CD14-positive monocyte (primary cell): ENCODE measurements around the gene SLC13A4. TPM values are rescaled to one million over a fixed set of nuclear protein-coding genes. Genes with fewer than 3 reads are reported as not detected.

Experiments used
- DNase-seq, 3 donors: peaks; one replicate each; pipeline ENCODE4 v3.0.0-alpha.2; 2011 to 2022
- H2AFZ ChIP-seq: 2 replicates; pipeline ENCODE4 v1.6.0; 2012; ENCODE audit warnings: mild to moderate bottlenecking, low read depth, low read length, inconsistent platforms; ENCODE audit not compliant: insufficient read depth, poor library complexity, severe bottlenecking
- H3K27ac ChIP-seq, 2 donors: 1 replicate in 1 of 2; 2 replicates in 1 of 2; pipeline ENCODE4 v1.5.1; 2012 to 2013; ENCODE audit warnings: low read length in 2 of 2, control low read depth in 1 of 2, inconsistent platforms in 1 of 2, low read depth in 1 of 2, mild to moderate bottlenecking in 1 of 2
- H3K27me3 ChIP-seq, 2 donors: one replicate each; pipeline versions ENCODE4 v1.6.0 to v1.6.1; 2011 to 2013; ENCODE audit warnings: low read length in 2 of 2; ENCODE audit not compliant: control insufficient read depth in 2 of 2, insufficient read depth in 2 of 2
- H3K36me3 ChIP-seq, 2 donors: replicated peaks in 1 of 2; 1 replicate in 1 of 2; 2 replicates in 1 of 2; pipeline versions ENCODE4 v1.5.1 to v1.6.1; 2012 to 2013; ENCODE audit warnings: low read length in 2 of 2, control low read depth in 1 of 2, inconsistent platforms in 1 of 2, mild to moderate bottlenecking in 1 of 2; ENCODE audit not compliant: insufficient read depth in 2 of 2, control insufficient read depth in 1 of 2
- H3K4me1 ChIP-seq, 2 donors: 1 replicate in 1 of 2; 2 replicates in 1 of 2; pipeline versions ENCODE4 v1.5.1 to v1.6.1; 2012 to 2013; ENCODE audit warnings: low read length in 2 of 2, control low read depth in 1 of 2, inconsistent platforms in 1 of 2, mild to moderate bottlenecking in 1 of 2, moderate library complexity in 1 of 2; ENCODE audit not compliant: insufficient read depth in 2 of 2, control insufficient read depth in 1 of 2
- H3K4me2 ChIP-seq: replicated peaks from 2 replicates; pipeline ENCODE3; 2012; ENCODE audit warnings: low read length, moderate library complexity, mild to moderate bottlenecking; ENCODE audit not compliant: poor library complexity, severe bottlenecking; ENCODE audit errors: extremely low read depth
- H3K4me3 ChIP-seq, 3 experiments: fragments of 200-600 bp in 1 of 3; sonication (generic) in 1 of 3; replicated peaks in 1 of 3; 1 replicate in 2 of 3; 2 replicates in 1 of 3; pipeline ENCODE4 v1.5.1; 2011 to 2013; ENCODE audit warnings: low read length in 3 of 3, mild to moderate bottlenecking in 3 of 3, control low read depth in 2 of 3, low read depth in 2 of 3, inconsistent platforms in 1 of 3, moderate library complexity in 1 of 3
- H3K79me2 ChIP-seq: 2 replicates; pipeline ENCODE4 v1.6.0; 2012; ENCODE audit warnings: mild to moderate bottlenecking, control low read depth, inconsistent platforms, low read length, moderate library complexity; ENCODE audit not compliant: insufficient read depth
- H3K9ac ChIP-seq: 2 replicates; pipeline ENCODE4 v1.6.0; 2017; ENCODE audit warnings: low read length, mild to moderate bottlenecking; ENCODE audit not compliant: insufficient read depth, poor library complexity, severe bottlenecking
- H3K9me3 ChIP-seq, 2 donors: replicated peaks in 1 of 2; 1 replicate in 1 of 2; 2 replicates in 1 of 2; pipeline versions ENCODE4 v1.5.1 to v1.6.1; 2012 to 2013; ENCODE audit warnings: low read length in 2 of 2, control low read depth in 1 of 2; ENCODE audit not compliant: control insufficient read depth in 1 of 2, insufficient read depth in 1 of 2
- H4K20me1 ChIP-seq: 2 replicates; pipeline ENCODE4 v1.6.0; 2012; ENCODE audit warnings: mild to moderate bottlenecking, low read length, control low read depth, moderate library complexity; ENCODE audit not compliant: insufficient read depth
- H3K27ac Mint-ChIP-seq, 7 donors: one replicate each; pipeline ENCODE4 v1.8.0; 2020; ENCODE audit warnings: mild to moderate bottlenecking in 7 of 7, mixed read lengths in 7 of 7, moderate library complexity in 6 of 7, inconsistent platforms in 2 of 7
- H3K27me3 Mint-ChIP-seq, 3 donors: one replicate each; pipeline ENCODE4 v1.8.0; 2021 to 2022; ENCODE audit warnings: low read depth in 3 of 3, mild to moderate bottlenecking in 3 of 3, mixed read lengths in 3 of 3, moderate library complexity in 3 of 3, inconsistent platforms in 1 of 3
- H3K36me3 Mint-ChIP-seq, 2 donors: one replicate each; pipeline ENCODE4 v1.8.0; 2020; ENCODE audit warnings: mixed read lengths in 2 of 2, inconsistent platforms in 1 of 2, mild to moderate bottlenecking in 1 of 2
- H3K4me1 Mint-ChIP-seq: one replicate; pipeline ENCODE4 v1.8.0; 2020; ENCODE audit warnings: mild to moderate bottlenecking, mixed read lengths
- H3K4me3 Mint-ChIP-seq, 2 donors: one replicate each; pipeline ENCODE4 v1.8.0; 2020; ENCODE audit warnings: mild to moderate bottlenecking in 2 of 2, mixed read lengths in 2 of 2, moderate library complexity in 1 of 2
- H3K9me3 Mint-ChIP-seq, 7 donors: one replicate each; pipeline ENCODE4 v1.8.0; 2020 to 2022; ENCODE audit warnings: mixed read lengths in 7 of 7, mild to moderate bottlenecking in 6 of 7, moderate library complexity in 6 of 7, inconsistent platforms in 2 of 7
- WGBS: methylation state at CpG from one replicate; pipeline ENCODE4 v1.1.5; 2013; ENCODE audit warnings: missing lambda C conversion rate; ENCODE audit not compliant: insufficient coverage; 5-methylcytosine and 5-hydroxymethylcytosine counted together
- intact Hi-C, 2 donors: fragments of 100-400 bp; cut with micrococcal nuclease; formaldehyde crosslinking; loops; one replicate each; pipeline versions ENCODE4 v1.15.0 to v1.15.1; 2023
- polyA plus RNA-seq, 3 donors: library from polyadenylated mRNA; depleted of rRNA in 1 of 3; unstranded in 2 of 3; stranded (reverse) in 1 of 3; fragments of 300-500 nt in 2 of 3; fragments of >200 nt in 1 of 3; fragmentation: Illumina TruSeq in 2 of 3; gene quantifications; 1 replicate in 2 of 3; 2 replicates in 1 of 3; pipeline ENCODE4 v1.2.3, GENCODE V29; 2012 to 2021
- TF ChIP-seq, protein P1 (sequence below): fragments of 200-600 bp; IDR thresholded peaks from one replicate; pipeline ENCODE4 v1.8.0; 2022; ENCODE audit warnings: antibody characterized with exemption, mild to moderate bottlenecking

SLC13A4 gene
- polyA plus RNA-seq, 3 donors = not detected

DNA sequence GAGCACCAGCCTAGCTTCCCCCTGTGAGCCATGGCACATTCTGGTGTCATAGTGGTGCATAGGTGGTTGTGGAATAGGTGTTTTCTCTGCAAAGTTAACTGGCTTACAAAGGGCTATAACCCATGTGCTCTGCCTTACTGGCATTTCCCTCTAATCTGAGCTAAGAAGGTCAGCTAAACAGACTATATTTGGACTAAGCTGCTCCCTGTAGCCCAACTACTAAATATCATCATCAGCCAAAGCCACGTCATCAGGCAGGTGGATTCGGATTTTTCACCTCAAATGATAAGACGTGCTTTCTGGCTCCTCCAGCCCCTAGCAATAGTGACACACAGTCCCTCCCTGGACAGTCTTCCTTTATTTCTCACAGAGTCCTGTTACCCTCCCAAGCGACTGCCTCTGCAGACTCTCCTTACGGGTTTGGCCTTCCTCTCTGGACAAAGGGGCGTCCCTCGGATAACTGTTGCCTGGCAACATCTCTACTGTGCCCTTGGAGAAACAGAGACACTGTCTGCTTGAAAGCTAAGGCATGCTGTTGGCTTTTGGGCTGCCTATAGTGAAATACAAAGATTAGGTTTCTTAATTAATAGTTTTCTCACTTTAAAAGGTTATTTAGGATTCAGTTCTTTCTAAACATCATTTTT lies 9.1 kb downstream of the SLC13A4 start:
- no peak overlapping the region for H3K9ac ChIP-seq
- H3K27me3 ChIP-seq = no peaks in the 10 kb centered on the region
- intact Hi-C loops = no loop called here
- TF ChIP-seq, protein P1, sequence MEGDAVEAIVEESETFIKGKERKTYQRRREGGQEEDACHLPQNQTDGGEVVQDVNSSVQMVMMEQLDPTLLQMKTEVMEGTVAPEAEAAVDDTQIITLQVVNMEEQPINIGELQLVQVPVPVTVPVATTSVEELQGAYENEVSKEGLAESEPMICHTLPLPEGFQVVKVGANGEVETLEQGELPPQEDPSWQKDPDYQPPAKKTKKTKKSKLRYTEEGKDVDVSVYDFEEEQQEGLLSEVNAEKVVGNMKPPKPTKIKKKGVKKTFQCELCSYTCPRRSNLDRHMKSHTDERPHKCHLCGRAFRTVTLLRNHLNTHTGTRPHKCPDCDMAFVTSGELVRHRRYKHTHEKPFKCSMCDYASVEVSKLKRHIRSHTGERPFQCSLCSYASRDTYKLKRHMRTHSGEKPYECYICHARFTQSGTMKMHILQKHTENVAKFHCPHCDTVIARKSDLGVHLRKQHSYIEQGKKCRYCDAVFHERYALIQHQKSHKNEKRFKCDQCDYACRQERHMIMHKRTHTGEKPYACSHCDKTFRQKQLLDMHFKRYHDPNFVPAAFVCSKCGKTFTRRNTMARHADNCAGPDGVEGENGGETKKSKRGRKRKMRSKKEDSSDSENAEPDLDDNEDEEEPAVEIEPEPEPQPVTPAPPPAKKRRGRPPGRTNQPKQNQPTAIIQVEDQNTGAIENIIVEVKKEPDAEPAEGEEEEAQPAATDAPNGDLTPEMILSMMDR = no peak
- peaks cover 0 to 3% (median 0%) of the 10 kb centered on the region in 7 donors for H3K9me3 Mint-ChIP-seq
- H3K4me1 ChIP-seq = no peaks in the 10 kb centered on the region
- H3K27ac Mint-ChIP-seq = peak overlapping the region in 1 of 7 donors; percentile 13
- H3K4me1 Mint-ChIP-seq = peaks cover 3% of the 10 kb centered on the region
- no peaks in the 10 kb centered on the region for H3K79me2 ChIP-seq
- H3K4me2 ChIP-seq = no peak overlapping the region
- peaks cover 0 to 4% (median 2%) of the 10 kb centered on the region in 3 donors for H3K27me3 Mint-ChIP-seq
- no peaks in the 10 kb centered on the region for H4K20me1 ChIP-seq
- 97% methylated on average over 6 of the region's 7 CpGs for WGBS
- DNase-seq = no peak
- no peak overlapping the region for H2AFZ ChIP-seq
- H3K36me3 Mint-ChIP-seq = no peaks in the 10 kb centered on the region
- no peak overlapping the region for H3K4me3 ChIP-seq
- H3K27ac ChIP-seq = no peak overlapping the region
- H3K36me3 ChIP-seq = no peaks in the 10 kb centered on the region
- H3K9me3 ChIP-seq = no peaks in the 10 kb centered on the region
- no peak overlapping the region for H3K4me3 Mint-ChIP-seq

DNA sequence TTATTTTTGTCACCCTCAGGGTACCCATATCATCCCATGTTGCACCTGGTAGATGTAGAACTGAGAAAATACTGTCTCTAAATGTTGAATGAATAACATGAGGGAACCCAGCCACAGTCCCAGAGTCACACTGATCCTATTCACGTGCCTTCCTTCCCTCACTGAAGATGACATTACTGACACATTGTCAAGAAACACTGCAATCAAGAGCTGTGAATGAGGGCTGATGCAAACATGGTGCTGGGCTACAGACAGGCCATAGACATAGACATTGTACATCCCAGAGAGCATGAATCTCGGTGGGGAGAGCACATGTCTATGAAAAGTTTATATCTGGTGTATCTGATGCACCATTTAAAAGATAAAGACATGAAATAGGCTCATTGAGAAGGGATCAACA lies 9.8 kb downstream of the SLC13A4 start:
- TF ChIP-seq, protein P1 = no peak
- Histone ChIP-seq H3K27me3 (no peaks in the 10 kb centered on the region), H2AFZ (no peak overlapping the region), H3K4me1 (no peaks in the 10 kb centered on the region), H3K79me2 (no peaks in the 10 kb centered on the region), H3K4me2 (no peak overlapping the region), H4K20me1 (no peaks in the 10 kb centered on the region), H3K27ac (no peak overlapping the region), H3K9me3 (no peaks in the 10 kb centered on the region), H3K9ac (no peak overlapping the region), H3K4me3 (no peak overlapping the region), H3K36me3 (no peaks in the 10 kb centered on the region)
- DNase-seq = no peak
- Mint-ChIP-seq H3K4me1 (peaks cover 3% of the 10 kb centered on the region), H3K36me3 (no peaks in the 10 kb centered on the region), H3K27me3 (peaks cover 0 to 2% (median 1%) of the 10 kb centered on the region in 3 donors), H3K27ac (no peak overlapping the region), H3K9me3 (peaks cover 0 to 3% (median 0%) of the 10 kb centered on the region in 7 donors), H3K4me3 (no peak overlapping the region)
- intact Hi-C loops = no loop called here
- 80% methylated on average over 1 of the region's 2 CpGs for WGBS
